ENCODE data around the gene GAS7.
"Not testable (repeated sequence)": the region's sequence is repeated elsewhere in the genome, so short reads cannot be mapped to it uniquely, and the experiment has no call there.

GAS7 gene

DNA sequence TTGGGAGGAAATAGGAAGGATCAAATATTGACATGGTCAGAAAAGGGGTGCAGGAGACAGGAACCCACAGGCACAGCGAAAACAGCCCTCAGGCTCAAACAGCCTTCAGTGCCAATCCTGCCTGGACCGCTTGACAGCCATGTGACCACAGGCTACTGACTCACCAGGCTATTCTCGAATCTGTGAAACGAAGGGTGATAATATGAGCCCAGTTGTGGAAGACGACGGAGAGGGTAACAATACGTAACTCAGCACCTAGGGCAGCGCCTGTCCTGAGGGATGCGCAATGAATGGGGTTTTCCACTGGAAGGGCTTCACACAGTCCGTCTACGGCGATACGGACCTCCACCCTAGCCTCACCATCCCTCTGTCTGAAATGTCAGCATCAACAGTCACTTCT is 176.0 kb downstream of the GAS7 start:
- no peak overlapping the region for H3K4me3 ChIP-seq (ENCODE audit: low read depth, low read length)
- in situ Hi-C loops (cut with HindIII; ENCODE audit: low pct_ligation_motif_present, low sequenced_read_pairs) = no loop called here
- TF ChIP-seq, protein P1, sequence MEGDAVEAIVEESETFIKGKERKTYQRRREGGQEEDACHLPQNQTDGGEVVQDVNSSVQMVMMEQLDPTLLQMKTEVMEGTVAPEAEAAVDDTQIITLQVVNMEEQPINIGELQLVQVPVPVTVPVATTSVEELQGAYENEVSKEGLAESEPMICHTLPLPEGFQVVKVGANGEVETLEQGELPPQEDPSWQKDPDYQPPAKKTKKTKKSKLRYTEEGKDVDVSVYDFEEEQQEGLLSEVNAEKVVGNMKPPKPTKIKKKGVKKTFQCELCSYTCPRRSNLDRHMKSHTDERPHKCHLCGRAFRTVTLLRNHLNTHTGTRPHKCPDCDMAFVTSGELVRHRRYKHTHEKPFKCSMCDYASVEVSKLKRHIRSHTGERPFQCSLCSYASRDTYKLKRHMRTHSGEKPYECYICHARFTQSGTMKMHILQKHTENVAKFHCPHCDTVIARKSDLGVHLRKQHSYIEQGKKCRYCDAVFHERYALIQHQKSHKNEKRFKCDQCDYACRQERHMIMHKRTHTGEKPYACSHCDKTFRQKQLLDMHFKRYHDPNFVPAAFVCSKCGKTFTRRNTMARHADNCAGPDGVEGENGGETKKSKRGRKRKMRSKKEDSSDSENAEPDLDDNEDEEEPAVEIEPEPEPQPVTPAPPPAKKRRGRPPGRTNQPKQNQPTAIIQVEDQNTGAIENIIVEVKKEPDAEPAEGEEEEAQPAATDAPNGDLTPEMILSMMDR (IDR thresholded peaks at IDR 0.05; ENCODE audit: low read depth, low read length, missing control alignments) = no peak
- no peaks in the 10 kb centered on the region for H3K27me3 ChIP-seq (replicated peaks)
- no peak overlapping the region for H3K27ac ChIP-seq
- no peaks in the 10 kb centered on the region for H3K36me3 ChIP-seq (replicated peaks)
- DNase-seq = no peak

DNA sequence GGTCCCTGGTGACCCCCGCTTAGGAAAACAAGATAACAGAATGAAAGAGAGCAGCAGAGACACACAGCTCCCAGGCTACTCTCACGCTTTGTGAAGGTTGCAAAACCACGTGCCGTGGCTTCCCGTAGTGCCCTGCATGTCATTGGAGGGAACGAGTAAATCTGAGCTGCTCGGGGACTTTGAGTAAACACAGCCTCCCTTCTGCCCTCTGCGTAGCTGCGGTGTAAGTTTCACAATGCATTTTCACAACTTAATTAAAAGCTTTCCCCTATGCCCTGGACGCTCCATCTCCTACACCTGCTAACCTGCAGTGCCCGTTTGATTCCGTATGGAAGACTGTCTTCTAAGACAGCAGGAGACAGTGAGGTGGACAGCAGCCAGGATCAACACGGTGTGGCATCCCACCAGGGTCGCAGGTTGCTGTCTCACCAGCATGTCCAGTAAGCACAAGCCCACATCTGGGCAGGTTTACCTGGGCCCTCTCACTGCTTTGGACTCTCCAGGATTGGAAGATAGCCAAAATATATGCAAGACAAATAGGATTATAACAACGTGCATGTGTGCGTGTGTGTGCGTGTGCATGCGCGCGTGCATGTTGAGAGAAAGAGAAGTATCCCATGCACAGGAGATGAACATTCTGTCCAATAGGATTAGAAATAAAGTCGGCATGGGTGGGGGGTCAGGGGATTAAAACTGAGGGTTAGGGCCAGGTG is 177.0 kb downstream of the GAS7 start:
- TF ChIP-seq, protein P1 (IDR thresholded peaks at IDR 0.05; ENCODE audit: low read depth, low read length, missing control alignments) = no peak
- H3K4me3 ChIP-seq (ENCODE audit: low read depth, low read length) = no peak overlapping the region
- no peak overlapping the region for H3K27ac ChIP-seq
- in situ Hi-C loops (cut with HindIII; ENCODE audit: low pct_ligation_motif_present, low sequenced_read_pairs) = no loop called here
- no peak for DNase-seq
- H3K36me3 ChIP-seq (replicated peaks) = no peaks in the 10 kb centered on the region
- no peaks in the 10 kb centered on the region for H3K27me3 ChIP-seq (replicated peaks)

DNA sequence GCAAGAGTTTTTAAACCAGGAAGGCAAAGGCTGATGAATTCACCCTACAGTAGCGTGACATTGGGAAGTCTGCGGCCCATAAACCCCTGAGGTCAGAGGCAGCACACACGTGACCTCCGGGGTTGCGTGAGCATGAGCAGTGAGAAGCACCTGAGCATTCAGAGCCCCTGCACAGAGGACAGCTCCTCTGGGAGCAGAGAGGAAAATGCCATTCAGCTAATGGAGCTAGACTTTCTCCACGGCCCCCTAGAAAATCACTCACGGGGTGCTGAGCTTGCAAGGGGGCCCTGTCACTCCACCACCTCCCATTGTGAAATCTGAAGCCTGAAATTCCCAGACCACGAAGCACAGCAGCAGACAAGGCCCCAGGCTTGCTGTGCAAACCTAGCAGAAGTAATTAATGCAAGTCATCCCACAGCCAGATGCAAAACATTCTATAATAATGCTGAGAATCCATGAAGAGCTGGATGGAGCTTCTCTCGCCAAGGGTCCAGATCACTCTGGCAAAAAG is 178.4 kb downstream of the GAS7 start:
- Histone ChIP-seq H3K27me3 (replicated peaks) (no peaks in the 10 kb centered on the region), H3K4me3 (ENCODE audit: low read depth, low read length) (no peak overlapping the region), H3K36me3 (replicated peaks) (no peaks in the 10 kb centered on the region), H3K27ac (no peak overlapping the region)
- in situ Hi-C loops (cut with HindIII; ENCODE audit: low pct_ligation_motif_present, low sequenced_read_pairs) = no loop called here
- DNase-seq = no peak
- TF ChIP-seq, protein P1 (IDR thresholded peaks at IDR 0.05; ENCODE audit: low read depth, low read length, missing control alignments) = no peak

DNA sequence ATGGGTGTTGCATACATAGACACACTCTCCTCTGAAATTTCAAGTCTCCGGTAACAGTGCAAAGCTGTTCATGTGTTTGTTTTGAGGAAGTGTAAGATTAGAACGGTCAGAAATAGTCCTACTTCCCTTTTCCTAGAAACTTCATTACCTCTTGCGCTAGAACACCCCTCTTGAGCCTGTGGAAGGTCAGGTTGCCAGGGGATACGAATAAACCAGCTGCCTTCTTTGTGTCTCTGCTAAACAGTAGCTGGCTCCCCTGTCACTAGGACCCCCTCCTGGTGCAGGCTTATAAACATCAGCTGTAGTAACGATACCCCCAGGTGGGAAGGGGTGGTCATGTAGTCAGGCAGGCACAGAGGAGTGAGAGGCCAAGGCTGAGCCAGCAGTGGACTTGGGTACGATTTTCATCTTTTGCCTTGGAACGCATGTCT is 179.9 kb downstream of the GAS7 start:
- TF ChIP-seq, protein P1 (IDR thresholded peaks at IDR 0.05; ENCODE audit: low read depth, low read length, missing control alignments) = no peak
- Histone ChIP-seq H3K27ac (no peak overlapping the region), H3K27me3 (replicated peaks) (no peaks in the 10 kb centered on the region), H3K36me3 (replicated peaks) (no peaks in the 10 kb centered on the region), H3K4me3 (ENCODE audit: low read depth, low read length) (no peak overlapping the region)
- no peak for DNase-seq
- in situ Hi-C loops (cut with HindIII; ENCODE audit: low pct_ligation_motif_present, low sequenced_read_pairs) = no loop called here

DNA sequence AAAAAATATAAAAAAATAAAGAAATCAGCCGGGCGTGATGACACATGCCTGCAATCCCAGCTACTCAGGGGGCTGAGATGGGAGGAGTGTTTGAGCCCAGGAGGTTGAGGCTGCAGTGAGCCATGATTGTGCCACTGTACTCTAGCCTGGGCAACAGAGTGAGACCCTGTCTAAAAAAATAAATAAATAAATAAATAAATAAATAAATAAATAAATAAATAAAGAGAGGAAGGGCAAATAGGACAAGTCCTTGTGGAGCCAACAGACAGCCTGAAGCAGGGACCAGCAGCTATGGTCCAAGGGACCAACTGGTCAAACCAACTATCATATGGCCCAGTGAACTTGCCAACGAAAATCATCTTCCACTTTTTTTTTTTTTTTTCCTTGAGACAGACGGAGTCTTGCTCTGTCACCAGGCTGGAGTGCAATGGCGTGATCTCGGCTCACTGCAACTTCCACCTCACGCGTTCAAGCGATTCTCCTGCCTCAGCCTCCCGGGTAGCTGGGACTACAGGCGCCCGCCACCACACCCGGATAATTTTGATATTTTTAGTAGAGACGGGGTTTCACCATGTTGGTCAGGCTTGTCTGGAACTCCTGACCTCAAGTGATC is 181.3 kb downstream of the GAS7 start:
- in situ Hi-C loops (cut with HindIII; ENCODE audit: low pct_ligation_motif_present, low sequenced_read_pairs); H3K4me3 ChIP-seq (ENCODE audit: low read depth, low read length); H3K27me3 ChIP-seq (replicated peaks); H3K36me3 ChIP-seq (replicated peaks); H3K27ac ChIP-seq; DNase-seq: not testable (repeated sequence)

DNA sequence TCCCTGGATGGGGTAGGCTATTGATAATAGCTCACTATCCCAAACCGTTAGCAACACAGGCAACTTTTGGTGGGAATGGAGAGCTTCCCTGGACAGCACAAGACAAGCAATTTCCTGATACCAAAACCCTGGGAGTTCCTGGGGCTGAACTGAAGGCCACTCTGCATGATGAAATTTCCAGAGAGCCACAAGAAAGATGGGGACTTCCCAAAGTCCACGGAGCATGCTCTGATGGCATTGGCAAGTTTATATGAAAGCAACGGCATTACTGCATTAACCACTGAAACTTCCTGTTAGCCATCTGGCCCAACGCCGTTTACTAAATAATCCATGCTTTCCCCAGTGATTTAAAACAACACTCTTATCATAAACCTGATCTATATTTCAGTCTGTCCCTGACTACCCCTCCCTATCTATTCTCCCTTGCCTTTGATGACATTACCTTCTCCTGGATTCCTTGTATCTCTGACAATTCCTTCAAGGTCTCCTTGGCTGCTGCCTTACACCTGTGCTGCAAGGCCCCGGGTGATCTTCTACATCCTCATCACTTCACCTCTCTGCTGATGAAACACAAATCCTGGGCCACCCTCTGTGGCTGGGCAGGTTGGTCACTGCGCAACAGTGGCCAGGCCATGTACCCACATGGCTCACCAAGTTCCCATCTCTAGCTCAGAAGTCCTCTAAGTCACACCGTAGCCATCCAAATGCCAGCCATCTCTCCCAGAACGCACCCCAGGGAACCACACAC is 184.9 kb downstream of the GAS7 start:
- Histone ChIP-seq H3K4me3 (ENCODE audit: low read depth, low read length) (no peak overlapping the region), H3K27me3 (replicated peaks) (no peaks in the 10 kb centered on the region), H3K36me3 (replicated peaks) (no peaks in the 10 kb centered on the region), H3K27ac (no peak overlapping the region)
- in situ Hi-C loops (cut with HindIII; ENCODE audit: low pct_ligation_motif_present, low sequenced_read_pairs) = no loop called here
- TF ChIP-seq, protein P1 (IDR thresholded peaks at IDR 0.05; ENCODE audit: low read depth, low read length, missing control alignments) = no peak
- DNase-seq = no peak

Data from brain microvascular endothelial cell (primary cell).